Thyroid gland (tissue), 4 donors: ENCODE results near the gene THSD7B.

Experiments
- CTCF ChIP-seq, 6 experiments: fragments of 200-600 bp in 3 of 6; fragments of 450-650 bp in 3 of 6; sonication (generic) in 3 of 6; IDR thresholded peaks; one replicate each; pipeline ENCODE4 v1.5.1; 2016 to 2019; ENCODE audit warnings: antibody characterized with exemption in 6 of 6, mild to moderate bottlenecking in 2 of 6, inconsistent platforms in 1 of 6, moderate library complexity in 1 of 6
- POLR2A ChIP-seq, 2 donors: fragments of 450-650 bp; IDR thresholded peaks; one replicate each; pipeline ENCODE4 v1.6.1; 2017; ENCODE audit warnings: antibody characterized with exemption in 2 of 2, mild to moderate bottlenecking in 2 of 2, moderate library complexity in 1 of 2

- TF ChIP-seq CTCF (IDR thresholded peaks at IDR 0.05) (no peak), POLR2A (IDR thresholded peaks at IDR 0.05) (no peak)
Measured at GRCh38 chr2:136823291-136823690, 57.9 kb downstream of the THSD7B start.
